ENCODE data around the gene KRT84.

DNA sequence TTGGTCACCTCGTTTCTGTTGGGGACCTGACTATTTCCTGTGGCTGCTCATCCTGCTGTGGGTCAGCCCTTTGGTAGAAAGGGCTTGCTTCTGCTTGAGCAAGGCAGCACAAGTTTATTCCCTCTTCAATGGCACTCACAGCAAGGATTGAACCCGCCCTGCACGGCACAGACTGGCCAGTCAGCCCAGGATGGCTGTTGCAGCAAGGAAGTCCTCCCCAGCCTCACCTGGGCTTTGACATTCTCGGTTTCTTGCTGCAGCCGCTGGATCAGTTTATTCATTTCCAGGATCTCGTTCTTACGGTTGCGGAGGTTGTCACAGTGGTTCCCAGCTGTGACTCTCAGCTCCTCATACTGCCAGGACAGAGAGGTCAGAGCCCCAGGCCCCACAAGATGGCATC lies 11.2 kb upstream of the KRT84 start:
- TF ChIP-seq, protein P1, sequence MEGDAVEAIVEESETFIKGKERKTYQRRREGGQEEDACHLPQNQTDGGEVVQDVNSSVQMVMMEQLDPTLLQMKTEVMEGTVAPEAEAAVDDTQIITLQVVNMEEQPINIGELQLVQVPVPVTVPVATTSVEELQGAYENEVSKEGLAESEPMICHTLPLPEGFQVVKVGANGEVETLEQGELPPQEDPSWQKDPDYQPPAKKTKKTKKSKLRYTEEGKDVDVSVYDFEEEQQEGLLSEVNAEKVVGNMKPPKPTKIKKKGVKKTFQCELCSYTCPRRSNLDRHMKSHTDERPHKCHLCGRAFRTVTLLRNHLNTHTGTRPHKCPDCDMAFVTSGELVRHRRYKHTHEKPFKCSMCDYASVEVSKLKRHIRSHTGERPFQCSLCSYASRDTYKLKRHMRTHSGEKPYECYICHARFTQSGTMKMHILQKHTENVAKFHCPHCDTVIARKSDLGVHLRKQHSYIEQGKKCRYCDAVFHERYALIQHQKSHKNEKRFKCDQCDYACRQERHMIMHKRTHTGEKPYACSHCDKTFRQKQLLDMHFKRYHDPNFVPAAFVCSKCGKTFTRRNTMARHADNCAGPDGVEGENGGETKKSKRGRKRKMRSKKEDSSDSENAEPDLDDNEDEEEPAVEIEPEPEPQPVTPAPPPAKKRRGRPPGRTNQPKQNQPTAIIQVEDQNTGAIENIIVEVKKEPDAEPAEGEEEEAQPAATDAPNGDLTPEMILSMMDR (conservative IDR thresholded peaks at IDR 0.05; ENCODE audit: low read depth, low read length): no peak
- TF ChIP-seq EZH2 (IDR thresholded peaks at IDR 0.05; ENCODE audit: low read length, unreplicated experiment): no peak

Measured in PC-3 (cell line).